ENCODE measurements around the gene DNASE2.
"Not testable (repeated sequence)": the region's sequence is repeated elsewhere in the genome, so short reads cannot be mapped to it uniquely, and the experiment has no call there.

DNASE2 gene, protein sequence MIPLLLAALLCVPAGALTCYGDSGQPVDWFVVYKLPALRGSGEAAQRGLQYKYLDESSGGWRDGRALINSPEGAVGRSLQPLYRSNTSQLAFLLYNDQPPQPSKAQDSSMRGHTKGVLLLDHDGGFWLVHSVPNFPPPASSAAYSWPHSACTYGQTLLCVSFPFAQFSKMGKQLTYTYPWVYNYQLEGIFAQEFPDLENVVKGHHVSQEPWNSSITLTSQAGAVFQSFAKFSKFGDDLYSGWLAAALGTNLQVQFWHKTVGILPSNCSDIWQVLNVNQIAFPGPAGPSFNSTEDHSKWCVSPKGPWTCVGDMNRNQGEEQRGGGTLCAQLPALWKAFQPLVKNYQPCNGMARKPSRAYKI

DNA sequence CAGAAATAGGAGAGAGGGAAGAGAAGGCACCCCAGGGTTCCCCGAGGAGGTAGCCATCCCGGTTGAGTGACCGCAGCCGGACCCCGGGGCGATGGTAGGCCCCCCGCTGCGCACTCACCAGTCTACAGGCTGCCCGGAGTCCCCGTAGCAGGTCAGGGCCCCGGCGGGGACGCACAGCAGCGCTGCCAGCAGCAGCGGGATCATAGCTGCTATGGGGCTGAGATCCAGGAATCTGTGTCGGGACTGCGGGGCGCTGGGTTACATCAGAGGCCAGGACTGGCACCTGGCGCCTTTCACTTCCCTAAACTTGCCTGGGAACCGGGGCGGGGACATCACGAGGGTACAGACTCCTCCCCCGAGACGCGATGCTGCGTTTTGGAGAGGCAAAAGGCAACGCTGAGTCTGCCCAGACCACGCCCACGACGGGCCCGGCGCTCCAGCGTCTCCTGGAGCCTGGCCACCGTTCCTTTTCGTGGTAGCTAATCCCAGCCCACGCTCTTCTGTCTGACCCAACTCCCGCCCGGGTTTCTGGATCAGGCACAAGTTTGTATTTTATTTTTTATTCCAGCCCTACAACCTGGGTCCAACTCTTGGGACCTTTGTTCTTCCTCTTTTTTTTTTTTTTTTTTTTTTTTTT is at the start of gene DNASE2:
Gene DNASE2 (minus strand): TSS at position 278 of the 637 bp plus-strand sequence. CDS start 74 bp downstream, at position 204.
- H3K27ac ChIP-seq (ENCODE audit: low read depth, low read length): peak within 1 kb of the TSS; percentile 70
- H3K9me3 ChIP-seq (ENCODE audit: control insufficient read depth in 5 of 5, low read length in 5 of 5): peaks cover 5 to 17% (median 10%) of the 10 kb centered on the region in 5 donors
- H3K9ac ChIP-seq (ENCODE audit: low read length in 5 of 5): peak within 1 kb of the TSS in 4 of 5 donors; percentile 70 to 87 (median 78)
- peaks cover 0 to 35% (median 27%) of the 10 kb centered on the region in 5 donors for H3K4me1 ChIP-seq (ENCODE audit: control insufficient read depth in 5 of 5, insufficient read depth in 5 of 5, low read length in 5 of 5)
- peaks cover 6 to 18% (median 9%) of the 10 kb centered on the region in 5 donors for H3K27me3 ChIP-seq (ENCODE audit: control insufficient read depth in 5 of 5, insufficient read depth in 4 of 5, low read length in 5 of 5)
- H3K4me3 ChIP-seq (ENCODE audit: low read depth in 1 of 5, low read length in 5 of 5): peak within 1 kb of the TSS; percentile 74 to 90 (median 82)
- H3K36me3 ChIP-seq (ENCODE audit: control insufficient read depth in 5 of 5, insufficient read depth in 5 of 5, low read length in 5 of 5): peaks cover 4 to 17% (median 10%) of the 10 kb centered on the region in 5 donors

DNA sequence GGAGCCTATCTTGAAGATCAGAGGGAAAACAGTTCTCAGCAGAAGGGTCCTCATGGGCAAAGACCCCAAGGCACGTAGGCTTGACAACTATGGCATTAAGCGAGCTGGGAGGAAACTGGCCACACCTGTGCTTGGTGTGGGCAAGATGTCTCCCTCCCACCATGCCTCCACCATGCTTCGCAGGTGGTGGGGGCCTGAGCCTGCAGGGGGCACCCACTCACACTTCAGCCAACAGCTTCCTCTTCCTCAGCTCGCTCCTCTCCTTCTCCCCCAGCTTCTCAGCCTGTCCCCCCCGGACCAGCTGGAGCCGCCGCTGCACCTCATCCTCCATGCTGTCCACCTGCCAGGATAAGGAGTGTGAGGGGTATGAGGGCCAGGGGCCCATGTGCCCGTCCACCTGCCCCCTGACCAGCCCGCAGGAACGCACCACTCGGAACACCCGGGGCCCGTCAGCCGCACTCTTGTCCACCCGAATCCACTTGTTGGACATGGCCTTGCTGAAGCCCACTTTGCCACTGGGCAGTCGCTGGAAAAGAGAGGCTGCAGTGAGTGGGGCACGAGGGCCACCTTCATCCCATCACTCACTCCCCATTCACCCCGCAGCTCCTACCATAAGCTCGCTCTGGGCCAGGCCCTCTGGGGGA is 48.9 kb upstream of the DNASE2 start:
- no peaks in the 10 kb centered on the region for H3K27me3 ChIP-seq (ENCODE audit: control insufficient read depth in 5 of 5, insufficient read depth in 4 of 5, low read length in 5 of 5)
- H3K9ac ChIP-seq (ENCODE audit: low read length in 5 of 5): no peak overlapping the region
- H3K4me1 ChIP-seq (ENCODE audit: control insufficient read depth in 5 of 5, insufficient read depth in 5 of 5, low read length in 5 of 5): peaks cover 10 to 23% (median 19%) of the 10 kb centered on the region in 5 donors
- H3K9me3 ChIP-seq (ENCODE audit: control insufficient read depth in 5 of 5, low read length in 5 of 5): no peaks in the 10 kb centered on the region
- peaks cover 3 to 53% (median 38%) of the 10 kb centered on the region in 5 donors for H3K36me3 ChIP-seq (ENCODE audit: control insufficient read depth in 5 of 5, insufficient read depth in 5 of 5, low read length in 5 of 5)
- no peak overlapping the region for H3K27ac ChIP-seq (ENCODE audit: low read depth, low read length)
- no peak overlapping the region for H3K4me3 ChIP-seq (ENCODE audit: low read depth in 1 of 5, low read length in 5 of 5)

DNA sequence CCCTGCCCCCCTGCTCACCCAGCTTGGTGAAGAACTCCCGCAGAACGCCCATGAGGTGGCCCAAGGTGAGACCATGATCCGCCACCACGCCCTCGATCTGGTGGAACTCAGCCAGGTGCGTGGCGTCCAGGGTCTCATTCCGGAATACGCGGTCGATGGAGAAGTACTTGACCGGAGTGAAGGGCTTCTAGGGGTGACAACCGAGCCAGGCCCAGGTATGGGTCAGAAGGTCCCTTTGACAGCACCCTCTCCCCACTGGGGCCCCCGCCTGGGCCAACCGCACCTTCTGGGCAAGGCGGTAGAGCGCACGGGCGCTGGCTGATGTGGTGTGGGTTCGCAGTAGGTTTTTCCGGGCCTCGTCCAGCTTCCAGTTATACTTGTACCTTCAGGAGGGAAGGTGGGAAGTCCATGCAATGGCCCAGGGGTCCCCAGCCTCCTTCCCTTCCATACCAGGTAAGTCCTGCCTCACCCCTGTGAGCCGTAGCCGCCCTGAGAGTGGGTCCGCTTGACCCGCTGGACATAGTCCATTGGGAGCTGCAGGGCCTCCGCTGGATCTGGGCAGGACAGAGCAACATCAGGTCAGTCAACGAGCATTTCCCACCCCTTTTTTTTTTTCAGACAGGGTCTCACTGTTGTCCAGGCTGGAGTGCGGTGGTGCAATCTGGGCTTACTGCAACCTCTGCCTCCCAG is 43.5 kb upstream of the DNASE2 start:
- Histone ChIP-seq H3K27me3 (ENCODE audit: control insufficient read depth in 5 of 5, insufficient read depth in 4 of 5, low read length in 5 of 5) (no peaks in the 10 kb centered on the region), H3K9me3 (ENCODE audit: control insufficient read depth in 5 of 5, low read length in 5 of 5) (no peaks in the 10 kb centered on the region), H3K9ac (ENCODE audit: low read length in 5 of 5) (no peak overlapping the region), H3K27ac (ENCODE audit: low read depth, low read length) (no peak overlapping the region), H3K4me1 (ENCODE audit: control insufficient read depth in 5 of 5, insufficient read depth in 5 of 5, low read length in 5 of 5) (peaks cover 0 to 7% (median 0%) of the 10 kb centered on the region in 5 donors), H3K36me3 (ENCODE audit: control insufficient read depth in 5 of 5, insufficient read depth in 5 of 5, low read length in 5 of 5) (peaks cover 3 to 71% (median 58%) of the 10 kb centered on the region in 5 donors), H3K4me3 (ENCODE audit: low read depth in 1 of 5, low read length in 5 of 5) (no peak overlapping the region)

DNA sequence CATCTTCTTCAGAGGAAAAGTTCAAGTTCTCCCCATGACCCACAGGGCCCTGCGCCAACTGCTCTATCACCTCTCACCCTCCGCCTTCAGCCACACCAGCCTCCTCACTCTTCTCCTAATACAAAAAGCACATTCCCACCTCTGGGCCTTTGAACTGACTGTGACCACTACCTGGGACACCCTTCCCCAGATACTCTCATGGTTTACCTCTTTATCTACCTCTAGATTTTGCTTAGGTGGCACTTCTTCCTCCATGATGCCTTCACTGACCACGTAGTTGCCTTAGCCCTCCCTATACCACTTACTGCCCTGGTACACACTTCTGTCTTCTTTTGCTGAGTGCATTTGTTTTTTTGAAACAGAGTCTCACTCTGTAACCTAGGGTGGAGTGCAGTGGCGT is 41.7 kb upstream of the DNASE2 start:
- peaks cover 0 to 53% (median 42%) of the 10 kb centered on the region in 5 donors for H3K36me3 ChIP-seq (ENCODE audit: control insufficient read depth in 5 of 5, insufficient read depth in 5 of 5, low read length in 5 of 5)

DNA sequence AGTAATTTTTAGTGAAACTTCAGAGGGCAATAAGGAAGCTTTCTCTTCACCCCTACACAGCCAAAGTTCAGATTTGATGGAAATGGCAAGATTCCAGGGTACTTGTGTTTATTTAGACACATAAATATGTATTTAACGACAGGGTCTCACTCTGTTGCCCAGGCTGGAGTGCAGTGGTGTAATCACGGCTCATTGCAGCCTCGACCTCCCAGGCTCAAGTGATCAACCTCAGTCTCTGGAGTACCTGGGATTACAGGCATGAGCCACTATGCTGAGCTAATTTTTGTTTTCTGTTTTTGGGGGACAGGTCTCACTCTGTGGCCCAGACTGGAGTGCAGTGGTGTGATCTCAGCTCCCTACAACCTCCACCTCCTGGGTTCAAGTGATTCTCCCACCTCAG is 39.8 kb upstream of the DNASE2 start:
- H3K27ac ChIP-seq (ENCODE audit: low read depth, low read length): no peak overlapping the region
- no peaks in the 10 kb centered on the region for H3K9me3 ChIP-seq (ENCODE audit: control insufficient read depth in 5 of 5, low read length in 5 of 5)
- no peak overlapping the region for H3K9ac ChIP-seq (ENCODE audit: low read length in 5 of 5)
- peaks cover 0 to 38% (median 30%) of the 10 kb centered on the region in 5 donors for H3K36me3 ChIP-seq (ENCODE audit: control insufficient read depth in 5 of 5, insufficient read depth in 5 of 5, low read length in 5 of 5)
- H3K4me1 ChIP-seq (ENCODE audit: control insufficient read depth in 5 of 5, insufficient read depth in 5 of 5, low read length in 5 of 5): peaks cover 0 to 14% (median 8%) of the 10 kb centered on the region in 5 donors
- H3K4me3 ChIP-seq (ENCODE audit: low read depth in 1 of 5, low read length in 5 of 5): no peak overlapping the region
- no peaks in the 10 kb centered on the region for H3K27me3 ChIP-seq (ENCODE audit: control insufficient read depth in 5 of 5, insufficient read depth in 4 of 5, low read length in 5 of 5)

More for the DNA sequence above, 41.7 kb upstream of the DNASE2 start:
- Histone ChIP-seq H3K27ac (ENCODE audit: low read depth, low read length) (no peak overlapping the region), H3K9ac (ENCODE audit: low read length in 5 of 5) (no peak overlapping the region), H3K9me3 (ENCODE audit: control insufficient read depth in 5 of 5, low read length in 5 of 5) (no peaks in the 10 kb centered on the region), H3K4me3 (ENCODE audit: low read depth in 1 of 5, low read length in 5 of 5) (no peak overlapping the region), H3K27me3 (ENCODE audit: control insufficient read depth in 5 of 5, insufficient read depth in 4 of 5, low read length in 5 of 5) (no peaks in the 10 kb centered on the region), H3K4me1 (ENCODE audit: control insufficient read depth in 5 of 5, insufficient read depth in 5 of 5, low read length in 5 of 5) (peaks cover 0 to 14% (median 8%) of the 10 kb centered on the region in 5 donors)

DNA sequence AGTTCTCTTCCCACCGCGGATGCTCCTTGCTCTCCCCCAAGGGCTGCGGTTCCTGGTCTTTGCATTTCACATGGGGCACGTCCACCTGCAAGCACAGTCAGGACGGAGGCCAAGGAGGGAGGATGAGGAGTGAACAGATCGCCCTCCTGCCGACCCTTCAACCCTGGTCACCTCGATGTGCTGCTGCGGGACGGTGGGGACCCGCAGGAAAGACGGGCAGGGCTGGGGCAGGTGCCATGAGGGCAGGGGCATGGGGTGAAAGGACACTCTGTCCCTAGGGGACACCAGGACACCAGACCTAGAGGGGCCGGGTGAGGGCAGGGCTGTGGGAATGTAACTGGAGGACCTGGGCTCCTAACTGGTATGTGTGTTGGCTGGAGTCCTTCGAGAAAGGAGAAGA is 37.0 kb upstream of the DNASE2 start:
- H3K27ac ChIP-seq (ENCODE audit: low read depth, low read length): no peak overlapping the region
- H3K27me3 ChIP-seq (ENCODE audit: control insufficient read depth in 5 of 5, insufficient read depth in 4 of 5, low read length in 5 of 5): no peaks in the 10 kb centered on the region
- no peak overlapping the region for H3K9ac ChIP-seq (ENCODE audit: low read length in 5 of 5)
- H3K9me3 ChIP-seq (ENCODE audit: control insufficient read depth in 5 of 5, low read length in 5 of 5): no peaks in the 10 kb centered on the region
- no peak overlapping the region for H3K4me3 ChIP-seq (ENCODE audit: low read depth in 1 of 5, low read length in 5 of 5)
- H3K4me1 ChIP-seq (ENCODE audit: control insufficient read depth in 5 of 5, insufficient read depth in 5 of 5, low read length in 5 of 5): peaks cover 2 to 24% (median 14%) of the 10 kb centered on the region in 5 donors
- peaks cover 0 to 11% (median 11%) of the 10 kb centered on the region in 5 donors for H3K36me3 ChIP-seq (ENCODE audit: control insufficient read depth in 5 of 5, insufficient read depth in 5 of 5, low read length in 5 of 5)

DNA sequence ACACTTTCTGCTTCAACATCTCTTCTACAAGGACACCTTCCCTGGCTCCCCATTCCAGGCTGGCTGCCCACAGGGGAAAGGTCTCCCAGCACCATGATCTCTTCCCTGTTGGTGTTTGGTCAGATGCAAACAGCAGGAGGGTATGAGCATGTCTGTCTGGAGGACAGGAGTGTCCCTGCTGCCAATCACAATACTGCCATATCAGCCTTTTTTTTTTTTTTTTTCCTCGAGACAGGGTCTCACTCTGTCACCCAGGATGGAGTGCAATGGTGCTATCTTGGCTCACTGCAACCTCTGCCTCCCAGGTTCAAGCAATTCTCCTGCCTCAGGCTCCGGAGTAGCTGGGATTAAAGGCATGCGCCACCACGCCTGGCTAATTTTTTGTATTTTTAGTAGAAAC is 34.6 kb upstream of the DNASE2 start:
- peaks cover 4 to 30% (median 25%) of the 10 kb centered on the region in 5 donors for H3K4me1 ChIP-seq (ENCODE audit: control insufficient read depth in 5 of 5, insufficient read depth in 5 of 5, low read length in 5 of 5)
- H3K36me3 ChIP-seq (ENCODE audit: control insufficient read depth in 5 of 5, insufficient read depth in 5 of 5, low read length in 5 of 5); H3K27ac ChIP-seq (ENCODE audit: low read depth, low read length); H3K27me3 ChIP-seq (ENCODE audit: control insufficient read depth in 5 of 5, insufficient read depth in 4 of 5, low read length in 5 of 5); H3K4me3 ChIP-seq (ENCODE audit: low read depth in 1 of 5, low read length in 5 of 5); H3K9me3 ChIP-seq (ENCODE audit: control insufficient read depth in 5 of 5, low read length in 5 of 5); H3K9ac ChIP-seq (ENCODE audit: low read length in 5 of 5): not testable (repeated sequence)

DNA sequence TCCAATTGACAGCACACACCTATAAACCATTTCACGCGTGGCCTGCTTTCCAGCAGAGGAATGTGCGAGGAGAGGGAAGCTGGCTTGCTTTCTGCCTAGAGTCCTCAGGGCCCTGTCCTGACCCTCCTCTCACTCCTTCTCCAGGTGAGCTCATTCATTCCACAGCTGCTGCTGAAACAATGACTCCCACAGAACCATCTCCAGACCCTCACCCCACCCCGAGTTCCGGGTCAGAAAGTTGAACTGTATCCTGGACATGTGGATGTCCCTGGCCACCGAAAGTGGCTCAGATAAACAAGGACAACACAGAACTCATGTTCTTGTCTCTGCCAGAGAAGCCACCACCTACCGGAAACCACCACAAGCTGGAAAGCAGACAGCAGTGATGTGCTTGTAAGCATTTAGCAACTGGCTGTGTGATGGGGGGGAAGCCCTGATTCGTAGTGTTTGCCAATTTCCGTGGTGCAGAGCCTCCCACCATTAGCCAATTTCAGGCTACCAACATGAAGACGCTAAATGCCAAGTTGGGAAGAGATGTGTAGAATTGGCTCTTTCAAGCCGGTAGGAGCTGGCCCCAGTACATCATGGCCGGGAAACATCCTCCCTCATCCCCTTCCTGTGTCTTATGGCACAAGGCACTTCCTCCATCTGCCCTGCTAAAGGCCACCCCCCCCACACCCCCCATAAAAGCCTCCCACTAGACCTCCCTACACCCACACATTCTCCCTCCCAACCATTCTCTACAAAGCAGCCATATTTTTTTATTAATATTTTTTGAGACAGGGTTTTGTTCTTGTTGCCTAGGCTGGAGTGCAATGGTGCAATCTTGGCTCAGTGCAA is 32.8 kb upstream of the DNASE2 start:
- Histone ChIP-seq H3K36me3 (ENCODE audit: control insufficient read depth in 5 of 5, insufficient read depth in 5 of 5, low read length in 5 of 5) (no peaks in the 10 kb centered on the region), H3K4me3 (ENCODE audit: low read depth in 1 of 5, low read length in 5 of 5) (peak overlapping the region in 1 of 5 donors; percentile 23), H3K4me1 (ENCODE audit: control insufficient read depth in 5 of 5, insufficient read depth in 5 of 5, low read length in 5 of 5) (peaks cover 4 to 27% (median 25%) of the 10 kb centered on the region in 5 donors), H3K9ac (ENCODE audit: low read length in 5 of 5) (peak overlapping the region in 1 of 5 donors; percentile 16), H3K27me3 (ENCODE audit: control insufficient read depth in 5 of 5, insufficient read depth in 4 of 5, low read length in 5 of 5) (no peaks in the 10 kb centered on the region), H3K27ac (ENCODE audit: low read depth, low read length) (no peak overlapping the region), H3K9me3 (ENCODE audit: control insufficient read depth in 5 of 5, low read length in 5 of 5) (no peaks in the 10 kb centered on the region)

DNA sequence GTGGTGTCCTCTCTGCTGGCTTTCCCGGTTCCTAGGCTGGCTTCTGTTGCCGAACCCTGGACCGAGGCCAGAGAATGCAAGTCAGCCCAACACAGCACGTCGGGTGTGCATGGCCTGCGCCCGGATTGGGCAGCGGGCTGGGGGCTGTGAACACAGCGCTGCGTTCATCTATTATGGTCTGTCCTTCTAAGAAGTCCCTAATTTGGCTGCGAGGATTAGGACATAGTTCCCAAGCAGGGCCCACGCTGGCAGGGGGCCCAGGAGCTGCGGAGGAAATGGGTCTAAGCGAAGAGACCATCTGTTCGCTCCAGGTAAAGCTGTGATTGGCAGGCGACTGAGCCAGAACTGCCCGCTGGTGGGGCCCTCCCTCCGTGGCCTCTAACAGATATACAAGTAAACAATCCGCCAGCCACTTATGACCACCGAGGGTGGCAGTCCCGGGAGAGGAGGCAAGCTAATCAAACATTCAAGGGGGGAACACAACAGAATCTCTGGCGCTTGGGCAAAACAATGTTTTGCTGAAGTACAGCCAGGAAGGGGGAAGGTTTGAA is 31.8 kb upstream of the DNASE2 start:
- Histone ChIP-seq H3K36me3 (ENCODE audit: control insufficient read depth in 5 of 5, insufficient read depth in 5 of 5, low read length in 5 of 5) (no peaks in the 10 kb centered on the region), H3K4me3 (ENCODE audit: low read depth in 1 of 5, low read length in 5 of 5) (peak overlapping the region in 4 of 5 donors; percentile 34 to 49 (median 40)), H3K27ac (ENCODE audit: low read depth, low read length) (no peak overlapping the region), H3K4me1 (ENCODE audit: control insufficient read depth in 5 of 5, insufficient read depth in 5 of 5, low read length in 5 of 5) (peaks cover 4 to 23% (median 22%) of the 10 kb centered on the region in 5 donors), H3K9ac (ENCODE audit: low read length in 5 of 5) (peak overlapping the region in 3 of 5 donors; percentile 16 to 31 (median 26)), H3K9me3 (ENCODE audit: control insufficient read depth in 5 of 5, low read length in 5 of 5) (no peaks in the 10 kb centered on the region), H3K27me3 (ENCODE audit: control insufficient read depth in 5 of 5, insufficient read depth in 4 of 5, low read length in 5 of 5) (no peaks in the 10 kb centered on the region)
